GM15510 (cell line): ENCODE data around the gene PIAS2.

Source experiments
- POLR2A ChIP-seq: IDR thresholded peaks from 3 replicates; pipeline ENCODE4 v1.6.1; 2011; ENCODE audit warnings: borderline replicate concordance; ENCODE audit not compliant: insufficient read length; ENCODE audit errors: extremely low read depth

The PIAS2 gene

GRCh38 chr18:46903406-46903805 is 13.9 kb downstream of the PIAS2 start:
- no peak for TF ChIP-seq POLR2A

- TF ChIP-seq POLR2A: no peak
These were observed 17.9 kb downstream of the PIAS2 start for GRCh38 chr18:46899274-46899948.

DNA sequence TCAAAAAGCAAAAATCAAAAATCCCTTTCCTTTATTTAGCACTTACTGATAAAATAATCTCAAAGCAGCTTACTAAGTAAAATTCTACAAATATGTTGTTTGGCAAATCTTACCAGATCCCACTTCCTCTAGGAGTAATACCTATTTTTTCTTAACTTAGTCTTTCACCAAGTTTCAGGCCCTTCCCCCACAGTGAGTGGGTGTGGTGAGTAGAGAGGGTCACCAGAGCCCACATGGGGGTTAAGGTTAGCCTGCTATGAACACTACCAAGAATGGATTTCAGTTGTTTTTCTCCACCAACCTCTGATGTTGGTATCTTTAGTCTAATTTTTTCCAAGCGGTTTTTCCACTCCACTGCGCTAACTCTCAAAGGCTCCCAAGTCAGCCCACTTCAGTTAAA is 23.2 kb downstream of the PIAS2 start:
- TF ChIP-seq POLR2A: no peak

DNA sequence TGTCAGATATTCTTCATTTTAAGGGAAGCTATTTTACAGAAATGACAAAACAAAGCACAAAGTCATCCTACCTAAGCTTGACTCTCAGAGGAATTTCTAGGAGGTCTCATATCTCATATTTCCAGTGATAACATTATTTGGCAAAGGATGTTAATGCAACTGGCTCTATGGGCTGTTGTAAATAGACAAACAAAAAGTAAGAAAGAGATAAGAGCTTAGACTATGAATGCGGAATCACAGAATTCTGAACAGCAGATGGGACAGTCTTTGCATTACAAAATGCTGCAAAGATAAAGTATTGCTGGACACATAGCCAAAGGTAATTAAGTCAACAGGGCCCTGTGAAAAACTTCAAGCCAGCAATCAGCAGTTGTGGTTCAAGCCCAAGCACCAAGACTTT is 23.9 kb downstream of the PIAS2 start:
- TF ChIP-seq POLR2A: no peak

- no peak for TF ChIP-seq POLR2A
These were observed 24.5 kb downstream of the PIAS2 start for GRCh38 chr18:46892842-46893241.

- TF ChIP-seq POLR2A: no peak
These were observed 25.5 kb downstream of the PIAS2 start for GRCh38 chr18:46891742-46892214.

- TF ChIP-seq POLR2A: no peak
These were observed 28.3 kb downstream of the PIAS2 start for GRCh38 chr18:46888965-46889364.

GRCh38 chr18:46886893-46887292 is 30.4 kb downstream of the PIAS2 start:
- no peak for TF ChIP-seq POLR2A

- no peak for TF ChIP-seq POLR2A
These were observed 34.1 kb downstream of the PIAS2 start for GRCh38 chr18:46883180-46883579.

DNA sequence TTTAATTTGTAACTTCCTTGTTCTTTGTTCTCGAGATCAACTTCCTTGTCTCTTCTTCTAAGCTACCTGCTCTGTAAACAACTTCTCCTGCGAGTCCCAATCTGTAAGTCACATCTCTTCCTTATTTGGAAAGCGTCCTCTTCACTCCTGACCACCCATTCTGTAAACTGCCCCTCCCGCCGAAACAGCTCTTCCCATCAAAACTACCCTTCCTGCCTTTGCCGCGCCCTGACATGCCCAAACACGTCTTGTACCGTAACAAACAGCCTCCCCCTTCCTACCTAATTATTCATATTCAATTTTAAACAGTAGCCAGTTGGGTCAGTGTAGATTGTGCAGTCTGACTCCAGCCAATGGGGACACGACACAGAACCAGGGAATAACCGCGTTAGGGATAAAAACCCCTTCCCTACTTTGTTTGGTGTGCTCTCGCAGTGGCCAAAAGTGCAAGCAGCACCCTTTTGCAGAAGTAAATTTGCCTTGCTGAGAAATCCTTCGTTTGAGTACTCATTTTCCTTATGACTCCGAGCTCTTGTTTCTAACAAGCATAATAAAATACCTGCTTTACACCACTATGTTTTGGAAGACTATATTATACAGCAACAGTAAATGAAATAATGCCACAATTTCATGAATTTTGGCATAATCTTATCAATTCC is 39.8 kb downstream of the PIAS2 start:
- no peak for TF ChIP-seq POLR2A

GRCh38 chr18:46868169-46868921 is 49.0 kb downstream of the PIAS2 start:
- no peak for TF ChIP-seq POLR2A

DNA sequence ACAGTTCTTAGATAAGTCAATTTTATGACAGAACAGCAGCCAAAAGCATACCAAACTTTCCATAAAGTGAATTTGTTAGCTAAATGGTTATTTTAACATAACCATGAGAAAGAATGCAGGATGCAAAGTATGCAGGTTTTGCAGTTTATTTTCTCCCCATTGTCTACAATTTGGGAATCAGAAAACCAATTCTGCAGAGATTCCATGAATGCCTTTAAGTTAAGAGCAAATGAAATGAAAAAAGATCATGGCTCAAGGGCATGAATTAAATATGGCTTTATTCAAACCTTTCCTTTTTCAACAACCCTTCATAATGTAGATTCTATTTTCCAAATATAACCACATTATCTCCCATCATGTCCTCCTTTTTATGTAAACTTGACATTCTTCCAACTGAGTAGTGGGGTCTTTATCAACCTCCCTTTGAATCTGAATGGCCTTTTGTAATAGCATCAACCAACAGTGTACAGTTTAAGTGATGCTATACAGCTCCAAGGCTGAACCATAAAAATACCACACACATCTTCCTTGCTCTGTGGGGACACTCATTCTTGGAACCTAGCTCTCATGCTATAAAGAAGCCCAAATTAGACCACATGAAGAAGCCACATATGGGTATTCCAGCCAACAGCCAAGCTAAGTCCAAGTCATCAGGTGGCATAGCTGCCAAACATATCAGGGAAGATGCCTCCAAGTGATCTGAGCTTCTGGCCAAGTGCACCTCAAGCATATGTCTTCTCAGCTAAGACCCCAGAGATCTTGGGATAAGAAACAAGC is 49.8 kb downstream of the PIAS2 start:
- TF ChIP-seq POLR2A: no peak

- no peak for TF ChIP-seq POLR2A
These were observed 50.8 kb downstream of the PIAS2 start for GRCh38 chr18:46866523-46866922.

DNA sequence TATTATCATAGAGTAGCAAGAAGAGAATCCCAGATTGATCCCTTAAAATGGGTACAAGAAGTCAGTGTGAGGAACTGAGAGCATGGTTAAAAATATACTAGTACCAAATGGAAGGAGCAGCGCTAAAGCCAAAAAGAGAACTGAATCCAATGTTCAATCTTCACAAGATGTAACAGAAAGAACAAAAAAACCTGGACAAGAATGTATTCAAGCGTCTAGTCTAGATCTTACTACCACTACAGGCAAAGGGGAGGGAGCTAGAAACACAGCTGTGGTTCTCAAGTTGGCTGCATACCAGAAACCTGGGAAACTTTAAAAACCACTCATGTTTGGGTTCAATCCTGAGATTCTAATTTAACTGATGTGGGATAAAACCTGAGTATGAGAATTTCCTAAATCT is 57.5 kb downstream of the PIAS2 start:
- no peak for TF ChIP-seq POLR2A

GRCh38 chr18:46858290-46858689 is 59.0 kb downstream of the PIAS2 start:
- TF ChIP-seq POLR2A: no peak

DNA sequence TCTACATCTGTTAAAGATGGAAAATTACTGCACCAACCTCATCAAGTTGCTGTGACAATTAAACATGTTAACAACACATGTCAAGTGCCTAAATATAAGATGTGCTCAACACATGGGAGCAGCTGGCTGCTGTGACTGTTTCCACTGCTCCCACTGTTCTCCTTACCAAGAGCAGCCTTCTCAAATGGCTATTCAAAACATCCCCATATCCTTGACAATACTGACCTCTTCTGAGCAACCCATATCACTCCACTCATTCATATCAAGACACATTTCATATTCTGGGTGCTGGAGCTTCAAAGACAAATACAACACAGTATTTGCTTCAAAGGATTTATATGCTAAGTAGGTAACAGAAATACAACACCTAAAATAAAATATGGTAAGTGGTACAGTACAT is 60.3 kb downstream of the PIAS2 start:
- TF ChIP-seq POLR2A: no peak

- TF ChIP-seq POLR2A: no peak
These were observed 68.3 kb downstream of the PIAS2 start for GRCh38 chr18:46849007-46849406.
